IPS-18a (cell line): ENCODE data around the gene CDK5RAP1.

Experiments
- H3K27ac ChIP-seq: one replicate; pipeline ENCODE4 v1.5.1; 2013; ENCODE audit warnings: low read length
- H3K27me3 ChIP-seq: one replicate; pipeline ENCODE4 v1.6.1; 2013; ENCODE audit warnings: mild to moderate bottlenecking, low read length; ENCODE audit not compliant: control insufficient read depth, insufficient read depth
- H3K36me3 ChIP-seq: one replicate; pipeline ENCODE4 v1.6.1; 2013; ENCODE audit warnings: low read depth, low read length; ENCODE audit not compliant: control insufficient read depth
- H3K4me1 ChIP-seq: one replicate; pipeline ENCODE4 v1.6.1; 2013; ENCODE audit warnings: low read depth, low read length; ENCODE audit not compliant: control insufficient read depth
- H3K4me3 ChIP-seq: one replicate; pipeline ENCODE4 v1.5.1; 2013; ENCODE audit warnings: low read length
- H3K9ac ChIP-seq: one replicate; pipeline ENCODE4 v1.6.1; 2013; ENCODE audit warnings: mild to moderate bottlenecking, low read length, moderate library complexity
- H3K9me3 ChIP-seq: one replicate; pipeline ENCODE4 v1.6.1; 2013; ENCODE audit warnings: low read depth, low read length; ENCODE audit not compliant: control insufficient read depth

CDK5RAP1 gene

GRCh38 chr20:33317424-33318095, 83.8 kb downstream of the CDK5RAP1 start:
- H3K4me3 ChIP-seq: no peak overlapping the region
- no peaks in the 10 kb centered on the region for H3K36me3 ChIP-seq
- H3K9ac ChIP-seq: no peak overlapping the region
- no peak overlapping the region for H3K27ac ChIP-seq
- H3K4me1 ChIP-seq: no peaks in the 10 kb centered on the region
- H3K27me3 ChIP-seq: no peaks in the 10 kb centered on the region
- H3K9me3 ChIP-seq: no peaks in the 10 kb centered on the region

DNA sequence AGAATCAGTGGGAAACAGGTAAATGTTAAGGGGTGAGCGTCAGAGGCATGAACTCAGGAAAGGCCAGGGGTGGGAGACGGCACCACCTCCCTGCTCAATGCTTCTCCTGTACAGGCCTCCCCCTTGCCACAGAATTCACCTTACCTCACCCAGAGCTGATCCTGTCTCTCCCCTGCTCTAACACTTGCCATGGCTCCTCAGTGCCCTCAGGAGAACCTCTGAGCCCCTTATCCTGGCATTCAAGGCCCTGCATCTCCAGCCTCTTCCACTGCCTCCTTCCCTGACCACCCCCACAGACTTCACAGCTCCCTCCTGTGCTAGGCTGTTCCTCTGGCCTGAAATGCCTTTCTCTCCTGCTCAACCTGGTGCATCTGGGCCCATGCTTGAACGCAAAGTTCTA, 84.4 kb downstream of the CDK5RAP1 start:
- H3K36me3 ChIP-seq: no peaks in the 10 kb centered on the region
- H3K9me3 ChIP-seq: no peaks in the 10 kb centered on the region
- no peak overlapping the region for H3K4me3 ChIP-seq
- no peaks in the 10 kb centered on the region for H3K27me3 ChIP-seq
- no peaks in the 10 kb centered on the region for H3K4me1 ChIP-seq
- no peak overlapping the region for H3K27ac ChIP-seq
- H3K9ac ChIP-seq: no peak overlapping the region

- no peak overlapping the region for H3K27ac ChIP-seq
- no peak overlapping the region for H3K9ac ChIP-seq
- no peaks in the 10 kb centered on the region for H3K4me1 ChIP-seq
- H3K4me3 ChIP-seq: no peak overlapping the region
- no peaks in the 10 kb centered on the region for H3K27me3 ChIP-seq
- no peaks in the 10 kb centered on the region for H3K36me3 ChIP-seq
- no peaks in the 10 kb centered on the region for H3K9me3 ChIP-seq
Measured at GRCh38 chr20:33316343-33316742, 85.0 kb downstream of the CDK5RAP1 start.

DNA sequence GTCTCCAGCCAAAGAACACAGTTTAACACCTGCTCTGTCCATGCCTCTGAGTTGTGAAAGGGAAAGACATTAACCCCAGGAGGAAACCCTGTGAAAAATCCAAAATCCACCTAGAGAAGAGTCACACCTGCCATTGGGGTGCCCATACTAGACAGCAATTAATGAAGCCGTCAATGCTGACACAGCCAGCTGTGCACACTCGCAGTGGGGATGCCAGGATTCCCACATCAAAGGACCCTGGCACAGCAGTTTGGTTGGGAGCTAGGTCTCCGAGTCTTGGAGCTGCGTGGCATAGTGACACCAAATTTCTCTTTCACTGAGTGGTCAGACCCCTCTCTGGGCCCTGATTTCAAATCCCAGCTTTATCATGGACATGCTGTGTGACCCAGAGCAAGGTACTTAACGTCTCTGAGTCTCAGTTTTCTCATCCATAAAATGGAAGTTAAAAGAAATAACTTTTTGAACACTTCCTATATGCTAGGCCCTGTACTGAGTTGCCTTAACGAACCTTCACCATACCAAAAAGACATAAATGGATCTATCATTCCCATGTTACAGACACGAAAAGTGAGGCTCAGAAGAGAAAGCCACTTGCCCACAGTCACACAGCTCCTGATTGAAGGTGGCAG, 87.5 kb downstream of the CDK5RAP1 start:
- Histone ChIP-seq H3K27me3 (no peaks in the 10 kb centered on the region), H3K36me3 (no peaks in the 10 kb centered on the region), H3K9ac (no peak overlapping the region), H3K4me1 (no peaks in the 10 kb centered on the region), H3K27ac (no peak overlapping the region), H3K9me3 (no peaks in the 10 kb centered on the region), H3K4me3 (no peak overlapping the region)

DNA sequence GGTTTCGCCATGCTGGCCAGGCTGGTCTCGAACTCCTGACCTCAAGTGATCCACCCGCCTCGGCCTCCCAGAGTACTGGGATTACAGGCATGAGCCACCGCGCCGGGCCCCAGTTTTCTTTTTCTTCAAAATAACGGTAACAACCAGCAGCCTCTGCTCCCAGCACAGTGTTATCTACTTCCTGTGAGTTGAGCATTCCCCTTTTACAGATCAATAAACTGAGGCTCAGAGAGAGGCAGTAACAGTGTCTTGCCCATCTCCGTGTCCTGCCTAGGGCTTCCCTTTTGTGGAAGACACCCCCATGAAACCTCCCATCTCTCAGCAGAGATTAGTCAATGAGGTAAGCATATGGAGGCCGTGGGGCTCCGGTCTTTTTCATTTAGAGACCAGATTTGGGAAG, 88.7 kb downstream of the CDK5RAP1 start:
- Histone ChIP-seq H3K4me1 (no peaks in the 10 kb centered on the region), H3K9me3 (no peaks in the 10 kb centered on the region), H3K9ac (no peak overlapping the region), H3K4me3 (no peak overlapping the region), H3K27ac (no peak overlapping the region), H3K27me3 (no peaks in the 10 kb centered on the region), H3K36me3 (no peaks in the 10 kb centered on the region)

DNA sequence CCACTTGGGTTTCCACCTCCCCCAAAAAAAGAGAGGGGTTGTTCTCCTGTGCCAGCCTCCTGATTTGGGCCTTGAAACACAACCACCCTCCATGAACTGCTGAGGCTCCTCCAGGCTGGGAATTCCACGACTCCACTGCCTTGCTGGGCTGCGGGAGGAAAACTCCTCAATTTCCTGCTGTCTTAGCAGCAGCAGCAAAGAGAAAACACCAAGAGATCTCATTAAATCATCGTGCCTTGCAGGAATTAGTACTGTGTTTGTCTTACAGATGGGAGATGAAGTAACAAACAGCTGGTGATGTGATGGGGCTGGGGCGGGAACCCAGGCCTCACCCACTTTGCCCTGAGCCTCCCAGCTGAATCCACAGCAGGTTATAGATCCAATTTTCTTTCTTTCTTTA, 89.3 kb downstream of the CDK5RAP1 start:
- H3K9me3 ChIP-seq: no peaks in the 10 kb centered on the region
- no peak overlapping the region for H3K4me3 ChIP-seq
- no peak overlapping the region for H3K27ac ChIP-seq
- no peaks in the 10 kb centered on the region for H3K27me3 ChIP-seq
- H3K36me3 ChIP-seq: no peaks in the 10 kb centered on the region
- no peak overlapping the region for H3K9ac ChIP-seq
- H3K4me1 ChIP-seq: no peaks in the 10 kb centered on the region

DNA sequence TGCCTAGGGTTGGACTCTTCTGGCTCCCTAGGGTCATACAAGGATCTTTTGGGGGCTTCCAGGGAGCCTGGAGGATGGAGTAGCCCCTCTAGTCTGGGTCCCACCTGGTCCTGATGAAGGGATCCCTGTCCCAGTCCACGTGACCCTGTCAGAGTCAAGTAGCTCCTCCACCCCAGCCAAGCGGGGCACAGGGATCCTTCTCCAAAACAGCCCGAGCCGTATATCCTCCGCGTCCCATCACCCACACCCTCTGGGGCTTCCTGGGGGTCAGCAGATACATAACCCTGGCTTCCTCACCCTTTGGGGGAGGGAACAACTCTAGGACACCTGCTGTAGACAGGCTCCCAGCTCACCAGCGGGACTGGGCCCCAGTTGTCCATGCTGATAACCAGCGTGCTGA, 90.3 kb downstream of the CDK5RAP1 start:
- H3K27ac ChIP-seq: no peak overlapping the region
- no peaks in the 10 kb centered on the region for H3K4me1 ChIP-seq
- H3K9ac ChIP-seq: no peak overlapping the region
- no peaks in the 10 kb centered on the region for H3K9me3 ChIP-seq
- no peaks in the 10 kb centered on the region for H3K27me3 ChIP-seq
- no peaks in the 10 kb centered on the region for H3K36me3 ChIP-seq
- no peak overlapping the region for H3K4me3 ChIP-seq

- Histone ChIP-seq H3K4me3 (no peak overlapping the region), H3K9ac (no peak overlapping the region), H3K27me3 (no peaks in the 10 kb centered on the region), H3K36me3 (no peaks in the 10 kb centered on the region), H3K27ac (no peak overlapping the region), H3K9me3 (no peaks in the 10 kb centered on the region), H3K4me1 (no peaks in the 10 kb centered on the region)
Measured at GRCh38 chr20:33310327-33310899, 90.9 kb downstream of the CDK5RAP1 start.

DNA sequence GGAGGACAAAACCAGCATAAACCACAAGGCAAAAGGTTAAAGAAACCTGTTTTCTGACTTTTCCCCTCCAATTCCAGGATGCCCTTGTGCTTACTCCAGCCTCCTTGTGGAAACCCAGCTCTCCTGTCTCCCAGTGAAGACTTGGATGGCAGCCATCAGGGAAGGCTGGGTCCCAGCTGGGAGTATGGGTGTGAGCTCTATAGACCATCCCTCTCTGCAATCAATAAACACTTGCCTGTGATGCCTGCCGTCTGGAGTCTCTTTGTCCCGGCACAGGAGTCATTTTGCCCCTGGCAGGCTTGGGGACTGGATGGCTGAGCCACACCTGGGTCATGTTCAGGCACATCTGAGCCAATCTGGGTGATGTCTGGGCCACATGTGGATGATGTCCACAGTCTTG, 91.7 kb downstream of the CDK5RAP1 start:
- Histone ChIP-seq H3K27ac (no peak overlapping the region), H3K4me1 (no peaks in the 10 kb centered on the region), H3K4me3 (no peak overlapping the region), H3K27me3 (no peaks in the 10 kb centered on the region), H3K36me3 (no peaks in the 10 kb centered on the region), H3K9ac (no peak overlapping the region), H3K9me3 (no peaks in the 10 kb centered on the region)
